GM18502 (cell line): ENCODE data around the gene MAX.

Experiments
- ATAC-seq: cut with Tn5 transposase; IDR thresholded peaks from one replicate; pipeline ENCODE4 v1.9.1; 2021; ENCODE audit warnings: mild to moderate bottlenecking; ENCODE audit not compliant: unreplicated experiment, poor library complexity

The MAX gene

DNA sequence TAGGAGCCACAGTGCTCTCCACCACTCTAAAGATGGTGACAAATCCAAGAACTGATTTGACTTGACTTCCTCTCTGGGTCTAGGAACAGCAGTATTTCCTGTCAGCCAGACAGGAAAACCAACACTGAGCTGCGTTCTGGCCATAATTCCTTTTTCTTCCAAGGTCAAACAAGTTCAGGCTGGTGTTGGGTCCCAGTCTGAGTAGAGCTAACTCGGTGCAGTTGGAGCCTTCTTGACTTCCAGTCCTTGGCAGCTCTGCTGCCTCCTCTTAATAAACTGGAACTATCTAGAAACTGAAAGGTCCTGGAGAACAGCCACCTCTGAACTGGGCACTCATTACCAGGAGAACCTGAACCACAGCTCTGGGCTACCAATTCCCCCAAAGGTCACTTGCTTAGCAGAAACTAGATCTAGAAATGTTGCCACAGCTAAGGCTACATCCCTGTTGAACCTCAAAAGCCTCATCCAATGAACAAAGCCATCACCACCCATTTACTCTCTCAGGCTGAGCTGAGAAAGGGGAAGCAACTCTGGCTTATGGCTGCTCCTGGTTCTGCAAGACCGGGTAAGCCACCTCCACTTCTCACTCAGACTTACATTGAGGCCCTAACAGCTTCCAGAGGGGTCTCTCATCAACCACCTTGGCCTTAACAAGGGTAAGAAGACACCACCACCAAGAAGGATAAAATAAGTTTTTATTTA lies 27.7 kb downstream of the MAX start:
- ATAC-seq: peak; percentile 41

DNA sequence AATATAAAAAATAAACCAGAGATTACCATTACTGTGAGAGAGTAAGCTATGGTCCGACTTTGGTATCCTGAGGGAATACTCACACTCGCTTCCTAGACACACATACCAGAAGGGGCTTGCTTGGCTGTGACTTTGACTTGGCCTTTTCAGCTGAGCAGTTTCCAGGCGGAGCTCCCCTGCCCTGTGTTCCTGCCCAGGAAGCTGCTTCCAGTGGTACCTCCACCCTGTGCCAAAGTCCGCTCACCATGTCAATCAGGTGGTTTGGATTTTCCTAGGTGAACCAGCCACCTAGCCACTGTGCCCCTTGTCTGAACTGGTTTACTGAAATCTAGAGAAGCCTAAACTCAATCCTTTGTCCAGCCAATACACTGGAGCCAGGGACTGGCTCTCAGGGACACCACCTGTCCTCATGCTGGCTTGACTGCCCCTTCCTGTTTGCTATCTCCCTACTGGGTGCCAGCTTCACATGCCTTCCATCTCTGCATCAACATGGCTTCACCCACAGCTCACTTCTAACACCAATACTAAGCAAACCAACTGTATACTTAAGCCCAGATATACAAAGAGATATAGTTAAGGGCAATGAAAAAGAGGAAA lies 28.6 kb downstream of the MAX start:
- no peak for ATAC-seq

DNA sequence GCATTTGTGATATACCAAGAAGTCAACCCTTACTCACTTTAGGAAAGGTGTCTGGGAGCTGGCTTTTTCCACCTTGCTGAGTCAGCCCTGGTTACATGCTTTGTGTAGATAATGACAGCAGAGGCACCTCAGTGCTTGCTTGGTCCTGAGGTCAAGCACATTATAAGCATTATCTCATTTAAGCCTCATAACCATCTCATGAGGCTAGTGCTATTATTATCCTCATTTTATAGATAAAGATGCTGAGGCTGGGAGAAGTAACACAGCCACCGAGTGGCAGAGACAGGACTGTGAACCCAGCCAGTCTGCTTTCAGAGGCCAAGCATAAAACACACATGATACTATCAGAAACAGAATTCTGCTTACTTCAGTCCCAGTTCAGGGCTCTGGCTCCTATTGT lies 29.4 kb downstream of the MAX start:
- no peak for ATAC-seq

DNA sequence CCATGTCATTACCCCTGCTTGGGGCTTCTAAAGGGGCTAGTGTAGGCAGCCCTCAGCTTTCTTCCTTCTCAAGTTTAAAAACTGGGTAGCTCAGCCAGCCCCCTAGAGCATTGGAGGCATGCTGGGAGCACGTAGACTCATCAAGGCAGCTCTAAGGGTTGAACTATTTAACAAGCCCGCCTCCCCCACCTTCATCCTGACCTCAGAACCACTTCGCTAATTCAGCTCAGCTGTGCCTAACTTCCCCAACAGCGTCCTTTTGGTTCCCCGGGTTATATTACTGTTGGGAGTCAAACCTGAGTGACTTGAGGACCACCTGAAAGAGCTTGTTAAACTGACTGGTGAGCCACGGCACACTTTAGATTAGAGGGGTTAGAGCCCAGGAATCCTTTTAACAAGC lies 30.1 kb downstream of the MAX start:
- no peak for ATAC-seq

DNA sequence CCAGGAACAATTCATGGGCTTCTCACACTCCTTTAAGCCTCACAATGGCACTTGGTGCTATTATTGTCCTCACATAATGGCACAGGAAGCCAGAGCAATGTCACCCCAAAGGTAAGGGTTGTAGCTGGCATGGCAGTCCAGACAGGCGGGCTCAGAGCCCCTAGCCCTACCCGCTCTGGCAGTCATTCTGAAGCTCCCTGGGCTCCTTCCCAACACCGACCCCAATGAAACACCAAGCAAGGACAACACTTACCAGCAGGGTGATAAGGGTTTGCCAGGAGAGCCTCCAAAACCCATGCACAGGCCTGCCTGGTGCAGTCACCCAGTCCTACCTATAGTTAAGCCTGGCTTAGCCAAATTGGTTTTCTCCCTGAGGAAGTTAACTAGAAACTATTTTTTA lies 30.8 kb downstream of the MAX start:
- no peak for ATAC-seq

DNA sequence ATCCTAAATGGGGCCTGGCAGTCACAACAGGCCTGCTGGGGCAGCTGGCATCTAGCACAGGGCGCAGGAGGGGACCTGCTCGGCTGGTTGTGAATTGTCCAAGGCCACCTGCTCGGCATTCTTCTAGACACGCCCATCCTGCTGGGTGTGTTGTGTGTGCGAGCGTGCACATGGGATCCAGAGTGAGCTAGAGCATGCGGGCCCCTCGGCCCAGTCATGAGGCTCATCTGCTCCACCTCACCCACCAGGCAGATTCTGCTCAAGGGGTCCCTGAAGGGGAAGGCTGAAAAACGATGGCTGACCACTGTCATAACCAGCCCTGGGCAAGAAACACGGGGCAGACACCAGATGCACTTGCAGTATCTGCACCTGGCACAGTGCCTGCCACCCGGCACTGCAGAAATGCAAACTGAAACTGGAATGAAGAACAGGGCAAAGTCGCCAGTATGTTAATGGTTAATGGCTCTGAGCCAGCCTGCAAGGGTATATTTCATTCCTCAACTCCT lies 31.8 kb downstream of the MAX start:
- ATAC-seq: peak; percentile 49

DNA sequence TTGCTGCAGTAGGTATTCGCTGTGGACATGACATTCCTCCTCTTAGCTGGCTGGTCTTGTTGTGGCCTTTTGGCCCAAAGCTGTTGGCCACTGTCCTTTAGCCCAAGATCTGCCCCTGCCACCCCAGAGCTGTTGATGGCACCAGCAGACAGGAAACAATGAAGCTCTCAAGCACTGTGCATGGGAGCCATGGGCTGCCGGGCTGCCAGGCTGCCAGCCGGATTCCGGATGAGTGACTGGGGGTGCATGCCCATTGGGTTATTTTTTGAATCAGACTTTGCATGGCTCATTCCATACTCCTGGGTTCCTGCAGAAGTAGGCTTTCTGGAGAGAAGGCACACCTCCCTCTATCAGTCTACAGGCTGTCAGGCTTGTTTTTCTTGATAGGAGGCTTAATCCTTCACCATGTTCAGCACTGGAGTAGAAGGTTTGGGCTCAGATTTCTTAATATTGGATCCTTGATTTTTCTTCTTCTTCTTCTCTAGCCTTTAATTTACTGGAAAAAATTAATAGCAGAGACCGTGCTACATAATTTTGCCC lies 32.4 kb downstream of the MAX start:
- ATAC-seq: no peak

DNA sequence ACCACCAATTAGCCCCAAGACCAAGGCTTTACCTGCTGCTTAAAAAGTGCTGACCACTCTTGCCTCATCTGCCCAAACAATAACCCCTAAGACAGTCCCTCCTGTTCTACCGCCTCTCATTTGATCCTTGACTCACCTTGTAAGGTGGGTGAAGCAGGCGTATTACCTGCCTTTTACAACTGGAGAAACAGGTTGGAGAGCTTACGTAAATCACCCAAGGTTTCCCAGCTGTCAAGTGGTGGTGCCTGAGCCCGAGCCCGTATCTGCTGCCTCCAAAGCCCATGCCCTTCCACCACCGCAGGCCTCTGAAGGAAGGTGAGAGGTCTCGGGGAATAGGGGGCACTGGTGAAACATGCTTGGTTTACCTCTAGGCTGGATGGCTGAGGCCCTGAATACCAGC lies 36.6 kb downstream of the MAX start:
- no peak for ATAC-seq

DNA sequence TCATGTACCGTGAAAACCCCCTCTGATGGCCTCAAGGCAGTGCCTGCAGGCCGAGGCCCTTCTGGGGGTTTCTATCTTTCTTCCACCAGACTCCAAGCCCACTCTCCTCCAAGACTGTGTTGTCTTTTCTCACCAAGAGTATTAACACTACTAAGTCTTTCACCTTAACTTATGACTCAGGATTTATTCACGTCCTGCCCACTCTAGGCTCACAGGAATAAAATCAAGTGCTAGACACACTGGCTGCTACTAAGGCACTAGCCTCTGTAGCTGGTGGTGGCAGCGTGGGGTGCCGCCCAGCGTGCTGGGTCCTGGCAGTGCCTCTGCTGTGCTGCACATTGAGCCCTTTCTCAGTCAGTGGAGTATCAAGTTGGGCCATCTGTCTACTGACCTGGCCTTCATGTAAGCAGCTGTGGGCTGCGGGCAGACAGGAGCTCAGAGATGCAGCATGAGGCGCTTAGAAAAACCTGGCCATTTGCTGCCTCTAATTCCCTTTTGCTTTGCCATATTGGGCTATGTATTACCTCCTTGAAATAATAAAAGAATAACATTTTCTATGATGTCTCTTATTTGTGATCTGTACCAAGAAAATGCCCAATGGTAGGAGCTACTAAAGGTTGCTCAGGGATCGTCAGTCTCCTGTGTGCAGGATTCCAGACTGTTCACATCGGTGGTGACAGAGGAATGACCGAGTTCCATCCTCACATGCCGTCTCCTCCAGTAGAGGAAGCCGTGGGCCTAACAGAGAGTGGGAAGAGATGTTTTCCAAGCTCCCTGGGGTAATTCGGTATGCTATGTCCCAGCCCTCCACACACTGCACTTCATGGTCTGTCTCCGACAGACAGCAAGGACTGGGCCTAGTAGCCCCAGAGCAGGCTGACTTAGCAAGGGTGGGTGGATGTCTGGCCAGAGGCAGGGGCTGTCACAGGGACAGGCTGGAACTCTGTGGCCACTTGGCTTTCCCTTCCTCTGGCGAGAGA lies 39.9 kb downstream of the MAX start:
- no peak for ATAC-seq

DNA sequence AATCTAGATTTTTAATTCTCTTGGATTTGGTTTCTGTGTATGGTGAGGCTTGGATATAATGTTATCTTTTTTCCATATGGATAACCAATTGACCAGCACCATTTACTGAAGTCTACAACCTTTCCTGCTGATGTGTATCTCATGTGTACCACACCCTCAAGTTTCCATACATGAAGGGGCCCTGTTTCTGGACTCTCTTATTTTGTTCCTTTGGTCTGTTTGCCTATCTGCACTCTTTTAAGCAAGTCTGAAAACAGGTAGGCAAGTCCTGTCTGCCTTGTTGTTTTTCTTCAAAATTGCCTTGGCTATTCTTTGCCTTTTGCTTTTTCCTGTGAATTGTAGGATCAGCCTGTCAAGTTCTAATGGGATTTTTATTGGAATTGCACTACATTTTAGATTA lies 44.6 kb downstream of the MAX start:
- ATAC-seq: no peak

DNA sequence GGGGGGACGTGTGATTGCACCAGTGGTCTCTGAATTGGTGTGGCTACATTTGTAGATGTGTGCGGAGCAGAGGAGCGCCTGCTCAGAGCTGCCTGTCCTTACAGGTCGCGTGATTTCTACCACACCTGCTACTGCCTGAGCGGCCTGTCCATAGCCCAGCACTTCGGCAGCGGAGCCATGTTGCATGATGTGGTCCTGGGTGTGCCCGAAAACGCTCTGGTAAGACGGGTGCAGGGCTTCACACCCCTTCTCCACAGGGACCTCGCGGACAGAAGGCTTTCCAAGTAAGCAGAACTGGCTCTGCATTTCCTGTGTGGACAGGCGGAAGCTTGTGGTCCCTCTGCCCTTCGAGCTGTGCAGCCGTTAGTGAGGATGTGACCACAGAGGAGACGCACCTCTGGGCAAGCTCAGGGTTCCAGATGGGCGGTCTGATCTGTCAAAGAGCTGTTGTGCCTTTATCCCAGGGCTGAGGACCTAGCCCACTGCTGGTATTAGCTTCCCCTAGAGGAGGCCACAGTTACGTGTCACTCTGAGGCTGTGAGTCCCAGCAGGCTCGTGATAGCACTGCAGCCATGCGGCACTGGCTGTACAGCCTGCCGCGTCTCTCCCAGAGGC lies 47.7 kb downstream of the MAX start:
- no peak for ATAC-seq

DNA sequence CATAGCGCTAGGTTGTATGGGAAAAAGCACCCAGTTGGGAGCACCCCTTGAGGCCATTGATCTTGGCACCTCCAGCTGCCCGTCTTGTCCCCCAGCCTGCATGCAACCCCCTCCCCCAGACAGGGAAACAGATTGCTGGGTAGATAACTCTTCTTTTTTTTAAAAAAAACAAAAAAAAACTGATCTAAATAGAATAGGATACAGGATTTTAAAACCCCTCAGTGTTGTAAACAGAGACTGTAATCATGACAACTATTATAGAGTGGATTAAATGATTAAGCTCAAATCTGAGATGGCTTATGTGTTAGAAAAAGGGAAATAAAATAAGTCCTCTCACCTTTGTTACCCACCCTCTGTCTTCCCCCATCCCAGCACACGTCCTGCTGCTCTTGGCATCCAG lies 48.9 kb downstream of the MAX start:
- ATAC-seq: no peak

DNA sequence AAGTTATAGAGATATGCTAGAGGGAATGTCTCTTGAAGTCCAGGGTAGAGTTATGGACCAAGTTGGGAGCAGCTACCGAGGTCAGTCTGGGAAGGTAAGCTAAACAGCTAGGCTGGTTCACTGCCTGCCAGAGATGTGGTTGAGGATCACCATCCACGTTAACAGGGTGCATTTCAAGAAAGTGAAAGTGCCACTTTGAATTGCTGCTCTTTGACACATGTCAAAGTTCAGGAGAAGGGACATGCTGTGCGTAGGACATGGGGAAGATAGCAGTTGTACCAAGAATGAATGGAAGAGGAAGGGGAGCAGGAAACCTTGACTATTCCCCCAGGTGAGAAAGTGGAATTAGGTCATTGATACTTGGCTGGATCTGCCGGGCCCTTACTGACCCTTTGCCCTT lies 49.5 kb downstream of the MAX start:
- no peak for ATAC-seq

DNA sequence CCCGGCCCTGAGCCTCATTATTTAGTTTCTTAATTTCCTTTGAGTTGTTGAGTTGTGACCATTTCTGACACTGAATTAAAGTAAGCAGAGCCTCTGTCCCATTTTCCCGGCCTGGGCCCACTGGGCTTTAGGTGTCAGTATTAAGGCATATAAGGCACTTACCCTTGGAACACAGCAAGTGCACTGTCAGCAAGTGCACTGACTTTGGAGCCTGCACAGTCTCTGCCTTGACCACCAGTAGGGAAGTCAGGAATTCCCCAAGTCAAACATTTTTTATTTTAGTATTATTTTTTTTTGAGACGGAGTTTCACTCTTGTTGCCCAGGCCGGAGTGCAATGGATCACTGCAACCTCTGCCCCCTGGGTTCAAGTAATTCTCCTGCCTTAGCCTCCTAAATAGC lies 56.6 kb downstream of the MAX start:
- no peak for ATAC-seq

DNA sequence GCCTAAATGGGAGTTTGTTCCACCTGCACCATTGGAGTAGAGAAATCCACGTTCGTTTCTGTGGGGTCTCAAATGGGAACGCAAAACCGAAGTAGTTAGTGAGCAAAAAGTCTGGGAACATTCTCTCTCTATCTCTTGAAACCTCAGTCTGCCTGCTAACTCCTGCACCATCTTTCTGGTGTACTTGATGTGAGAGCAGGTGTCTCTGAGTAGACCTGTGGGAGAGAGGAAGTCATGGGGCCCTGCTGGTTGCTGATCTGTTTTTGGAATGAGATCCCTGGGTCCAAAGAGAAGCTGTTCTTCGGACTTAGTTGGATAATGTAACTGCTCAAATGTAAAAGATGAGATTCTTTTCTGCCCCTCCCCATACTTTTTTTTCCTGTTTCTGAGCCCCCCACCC lies 57.3 kb downstream of the MAX start:
- no peak for ATAC-seq

DNA sequence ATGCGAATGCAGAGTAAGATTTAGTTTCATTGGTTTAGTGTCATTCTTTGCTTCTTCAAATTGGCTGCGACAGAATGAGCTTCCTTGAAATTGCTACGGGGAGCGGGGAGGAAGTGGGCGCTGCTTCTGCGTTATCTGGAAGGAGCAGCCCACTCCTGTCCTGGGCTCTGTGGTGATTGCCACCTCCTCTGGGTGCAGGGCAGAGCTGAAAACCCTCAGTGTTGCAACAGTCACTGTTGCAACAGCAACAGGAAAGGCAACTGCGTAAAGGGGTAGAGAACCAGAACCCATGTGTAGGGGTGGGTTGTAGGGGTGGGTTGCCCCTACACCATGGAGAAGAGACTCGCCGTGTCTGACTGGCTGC lies 57.7 kb downstream of the MAX start:
- no peak for ATAC-seq

DNA sequence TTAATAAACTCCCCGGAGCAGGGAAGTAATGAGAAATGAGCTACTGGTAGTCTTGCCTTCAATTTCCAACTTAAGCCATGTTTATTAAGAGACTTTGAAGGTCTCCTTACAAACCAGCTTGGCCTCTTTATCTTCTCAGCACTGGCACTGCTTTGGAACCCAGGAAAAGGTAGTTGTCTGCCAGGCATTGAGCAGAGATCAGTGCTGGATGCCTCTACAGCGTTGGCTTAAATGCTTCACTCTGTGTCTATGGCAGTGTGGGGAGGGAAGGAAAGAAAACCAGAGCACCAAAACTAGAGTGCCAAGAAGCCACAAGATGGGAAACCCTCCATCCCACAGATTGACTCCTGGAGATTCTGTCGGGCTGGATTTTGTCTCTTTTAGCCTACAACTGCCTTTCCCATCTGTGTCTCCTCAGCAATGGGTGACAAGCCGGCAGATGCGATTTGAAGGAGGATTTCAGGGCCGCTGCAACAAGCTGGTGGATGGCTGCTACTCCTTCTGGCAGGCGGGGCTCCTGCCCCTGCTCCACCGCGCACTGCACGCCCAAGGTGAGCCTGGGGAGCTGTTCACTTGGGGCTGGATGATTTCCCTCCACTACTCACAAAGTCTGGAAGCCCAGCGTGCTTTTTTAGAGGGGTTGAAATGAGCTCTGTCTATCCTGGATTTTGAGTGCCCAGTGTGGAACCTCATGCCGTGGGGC lies 58.3 kb downstream of the MAX start:
- ATAC-seq: no peak

DNA sequence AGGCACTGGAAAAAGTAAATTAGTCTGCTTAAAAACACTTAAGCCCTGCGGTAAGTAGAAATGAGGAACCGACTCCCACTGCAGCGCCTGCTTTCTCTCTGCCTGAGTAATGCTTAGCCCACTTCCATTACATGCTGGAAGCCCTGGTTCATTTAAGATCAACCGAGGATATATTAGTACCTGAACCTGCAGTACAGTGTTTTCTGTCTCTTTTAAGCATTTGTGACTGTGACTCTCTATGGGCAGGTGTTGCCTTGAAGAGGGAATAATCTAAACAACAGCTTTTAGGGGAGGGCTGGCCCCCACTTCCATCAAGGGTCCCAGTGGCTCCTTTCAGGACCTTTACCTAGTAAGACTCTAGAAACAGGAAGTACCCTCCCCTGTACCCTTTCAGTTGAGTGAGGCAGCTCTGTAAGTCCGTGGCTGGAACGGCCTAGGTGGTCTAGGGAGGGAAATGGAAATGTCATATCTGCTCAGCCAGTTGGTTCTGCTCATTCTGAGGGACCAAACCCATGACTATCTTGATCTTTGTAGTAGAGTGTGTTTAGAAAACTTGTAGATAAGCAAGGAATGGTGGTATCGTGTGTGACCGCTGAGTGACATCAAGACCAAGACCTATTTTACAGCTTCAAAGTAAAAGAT lies 59.5 kb downstream of the MAX start:
- no peak for ATAC-seq

DNA sequence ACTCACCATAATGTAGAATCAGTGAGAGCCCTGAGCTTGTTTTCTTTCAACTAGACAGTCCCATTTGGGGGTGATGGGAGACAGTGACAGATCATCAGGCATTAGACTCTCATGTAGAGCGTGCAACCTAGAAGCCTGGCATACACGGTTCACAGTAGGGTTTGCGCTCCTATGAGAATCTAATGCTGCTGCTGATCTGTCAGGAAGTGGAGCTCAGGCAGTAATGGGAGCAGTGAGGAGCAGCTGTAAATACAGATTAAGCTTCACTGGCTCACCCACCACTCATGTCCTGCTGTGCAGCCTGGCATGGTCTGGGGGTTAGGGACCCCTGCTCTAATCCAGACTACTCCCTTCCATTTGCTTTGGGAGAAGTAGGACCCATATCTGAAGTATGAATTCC lies 60.0 kb downstream of the MAX start:
- no peak for ATAC-seq
